HG03135 (cell line): ENCODE measurements around the gene RADIL.

Experiments
- ATAC-seq: cut with Tn5 transposase; IDR thresholded peaks from one replicate; pipeline ENCODE4 v1.9.1; 2021; ENCODE audit warnings: mild to moderate bottlenecking, moderate library complexity; ENCODE audit not compliant: unreplicated experiment

The RADIL gene

GRCh38 chr7:4763091-4763793 lies 120.3 kb downstream of the RADIL start:
- no peak for ATAC-seq

GRCh38 chr7:4762121-4763055 lies 121.1 kb downstream of the RADIL start:
- no peak for ATAC-seq

- no peak for ATAC-seq
These were observed 122.6 kb downstream of the RADIL start for GRCh38 chr7:4760952-4761351.

GRCh38 chr7:4759211-4759610 lies 124.3 kb downstream of the RADIL start:
- ATAC-seq: no peak

- ATAC-seq: no peak
These were observed 124.7 kb downstream of the RADIL start for GRCh38 chr7:4758791-4759190.

- ATAC-seq: no peak
These were observed 125.4 kb downstream of the RADIL start for GRCh38 chr7:4758111-4758510.

GRCh38 chr7:4755045-4755444 lies 128.5 kb downstream of the RADIL start:
- no peak for ATAC-seq

- no peak for ATAC-seq
These were observed 129.0 kb downstream of the RADIL start for GRCh38 chr7:4754433-4755010.

GRCh38 chr7:4753598-4754432 lies 129.7 kb downstream of the RADIL start:
- peak; percentile 74 for ATAC-seq

GRCh38 chr7:4751398-4751947 lies 132.0 kb downstream of the RADIL start:
- ATAC-seq: no peak

GRCh38 chr7:4749798-4750197 lies 133.7 kb downstream of the RADIL start:
- no peak for ATAC-seq

GRCh38 chr7:4749363-4749762 lies 134.2 kb downstream of the RADIL start:
- ATAC-seq: no peak
